Astrocyte (in vitro differentiated cells and primary cell): Measurements from ENCODE around the gene LRRC10B. TPM values are rescaled to one million over a fixed set of nuclear protein-coding genes. Genes with fewer than 3 reads are reported as not detected.

ENCODE experiments used
- DNase-seq: peaks from one replicate; pipeline ENCODE4 v3.0.0-alpha.2; 2010; ENCODE audit warnings: low read depth
- FAIRE-seq: peaks from 2 replicates; lab custom pipeline; 2011; peaks lifted over from hg19 to GRCh38; lab: Jason Lieb, UNC
- H2AFZ ChIP-seq: 2 replicates; pipeline ENCODE4 v1.6.0; 2012; ENCODE audit warnings: low read depth, low read length, inconsistent platforms
- H3K27ac ChIP-seq: 2 replicates; pipeline ENCODE4 v1.5.1; 2011; ENCODE audit warnings: low read depth, low read length, inconsistent platforms
- H3K27me3 ChIP-seq: 2 replicates; pipeline ENCODE4 v1.6.0; 2011; ENCODE audit warnings: low read length, inconsistent platforms; ENCODE audit not compliant: insufficient read depth
- H3K36me3 ChIP-seq: 2 replicates; pipeline ENCODE4 v1.5.1; 2011; ENCODE audit warnings: low read length, inconsistent platforms; ENCODE audit not compliant: insufficient read depth
- H3K4me1 ChIP-seq: 2 replicates; pipeline ENCODE4 v1.5.1; 2011; ENCODE audit warnings: low read length, inconsistent platforms; ENCODE audit not compliant: insufficient read depth
- H3K4me2 ChIP-seq: 2 replicates; pipeline ENCODE4 v1.6.0; 2012; ENCODE audit warnings: low read length, inconsistent platforms
- H3K4me3 ChIP-seq: 2 replicates; pipeline ENCODE4 v1.5.1; 2011; ENCODE audit warnings: low read depth, mild to moderate bottlenecking, low read length, inconsistent platforms; ENCODE audit not compliant: insufficient read depth
- H3K79me2 ChIP-seq: 2 replicates; pipeline ENCODE4 v1.6.0; 2012; ENCODE audit warnings: mild to moderate bottlenecking, low read length, inconsistent platforms; ENCODE audit not compliant: insufficient read depth
- H3K9ac ChIP-seq: 2 replicates; pipeline ENCODE4 v1.6.0; 2012; ENCODE audit warnings: mild to moderate bottlenecking, low read length, inconsistent platforms
- H3K9me3 ChIP-seq: 2 replicates; pipeline ENCODE4 v1.5.1; 2012; ENCODE audit warnings: low read depth, mild to moderate bottlenecking, low read length, inconsistent platforms; ENCODE audit not compliant: insufficient read depth
- H4K20me1 ChIP-seq: 2 replicates; pipeline ENCODE4 v1.6.0; 2012; ENCODE audit warnings: low read length, inconsistent platforms; ENCODE audit not compliant: insufficient read depth
- H3K27ac Mint-ChIP-seq: one replicate; pipeline ENCODE4 v1.8.0; 2021; ENCODE audit warnings: mild to moderate bottlenecking, mixed read lengths; ENCODE audit not compliant: unreplicated experiment
- H3K27me3 Mint-ChIP-seq: one replicate; pipeline ENCODE4 v1.8.0; 2021; ENCODE audit warnings: low read depth, mixed read lengths; ENCODE audit not compliant: unreplicated experiment
- H3K36me3 Mint-ChIP-seq: one replicate; pipeline ENCODE4 v1.8.0; 2021; ENCODE audit warnings: low read depth, mixed read lengths; ENCODE audit not compliant: unreplicated experiment
- H3K4me1 Mint-ChIP-seq: one replicate; pipeline ENCODE4 v1.8.0; 2021; ENCODE audit warnings: low read depth, mixed read lengths; ENCODE audit not compliant: unreplicated experiment
- H3K4me3 Mint-ChIP-seq: one replicate; pipeline ENCODE4 v1.8.0; 2021; ENCODE audit warnings: mild to moderate bottlenecking, moderate library complexity, mixed read lengths; ENCODE audit not compliant: unreplicated experiment
- H3K9me3 Mint-ChIP-seq: one replicate; pipeline ENCODE4 v1.8.0; 2021; ENCODE audit warnings: mild to moderate bottlenecking, mixed read lengths; ENCODE audit not compliant: unreplicated experiment
- CTCF ChIP-seq: IDR thresholded peaks from 2 replicates; pipeline ENCODE4 v1.5.1; 2011; ENCODE audit warnings: low read depth, mild to moderate bottlenecking, inconsistent platforms, low read length, moderate library complexity; ENCODE audit not compliant: insufficient read depth
- EZH2 ChIP-seq: IDR thresholded peaks from 2 replicates; pipeline ENCODE4 v1.6.1; 2012; ENCODE audit warnings: mild to moderate bottlenecking, low read length, inconsistent platforms; ENCODE audit not compliant: insufficient read depth
- total RNA-seq: library from RNA; stranded (reverse); gene quantifications from 2 replicates; pipeline ENCODE4 v1.2.1, GENCODE V29; 2021

The LRRC10B gene
- total RNA-seq, 1 donor from 2014 or later = 0.09 TPM

- H3K27ac Mint-ChIP-seq = no peak overlapping the region
- peaks cover 5% of the 10 kb centered on the region for H3K9me3 Mint-ChIP-seq
- no peak overlapping the region for H3K4me3 Mint-ChIP-seq
- no peak for FAIRE-seq
- peaks cover 2% of the 10 kb centered on the region for H3K4me1 Mint-ChIP-seq
- H3K36me3 ChIP-seq = no peaks in the 10 kb centered on the region
- peaks cover 51% of the 10 kb centered on the region for H3K27me3 Mint-ChIP-seq
- H3K27me3 ChIP-seq = peaks cover 25% of the 10 kb centered on the region
- no peaks in the 10 kb centered on the region for H3K79me2 ChIP-seq
- no peak overlapping the region for H3K9ac ChIP-seq
- no peaks in the 10 kb centered on the region for H3K4me1 ChIP-seq
- no peak for TF ChIP-seq EZH2
- no peak for DNase-seq
- H3K4me2 ChIP-seq = no peak overlapping the region
- no peaks in the 10 kb centered on the region for H3K36me3 Mint-ChIP-seq
- H3K4me3 ChIP-seq = no peak overlapping the region
- no peaks in the 10 kb centered on the region for H3K9me3 ChIP-seq
- no peak overlapping the region for H2AFZ ChIP-seq
- no peaks in the 10 kb centered on the region for H4K20me1 ChIP-seq
- no peak overlapping the region for H3K27ac ChIP-seq
Measured at GRCh38 chr11:61534933-61535839, 26.6 kb downstream of the LRRC10B start.

GRCh38 chr11:61535998-61536675 lies 27.6 kb downstream of the LRRC10B start:
- TF ChIP-seq EZH2 (no peak), CTCF (no peak)
- H3K27ac Mint-ChIP-seq = no peak overlapping the region
- FAIRE-seq (no peak), DNase-seq (no peak)
- Histone ChIP-seq H2AFZ (no peak overlapping the region), H3K79me2 (no peaks in the 10 kb centered on the region), H3K27me3 (peaks cover 22% of the 10 kb centered on the region), H3K4me2 (no peak overlapping the region), H3K36me3 (no peaks in the 10 kb centered on the region), H3K27ac (no peak overlapping the region), H3K9ac (no peak overlapping the region), H3K4me3 (no peak overlapping the region), H3K9me3 (no peaks in the 10 kb centered on the region), H3K4me1 (no peaks in the 10 kb centered on the region), H4K20me1 (no peaks in the 10 kb centered on the region)
- no peaks in the 10 kb centered on the region for H3K36me3 Mint-ChIP-seq
- no peak overlapping the region for H3K4me3 Mint-ChIP-seq
- H3K4me1 Mint-ChIP-seq = peaks cover 2% of the 10 kb centered on the region
- peaks cover 44% of the 10 kb centered on the region for H3K27me3 Mint-ChIP-seq
- H3K9me3 Mint-ChIP-seq = peaks cover 5% of the 10 kb centered on the region

- FAIRE-seq (no peak), DNase-seq (no peak)
- H3K27me3 Mint-ChIP-seq = peaks cover 45% of the 10 kb centered on the region
- H4K20me1 ChIP-seq = no peaks in the 10 kb centered on the region
- H3K36me3 Mint-ChIP-seq = no peaks in the 10 kb centered on the region
- no peak for TF ChIP-seq CTCF
- no peak for TF ChIP-seq EZH2
- no peak overlapping the region for H3K27ac Mint-ChIP-seq
- no peak overlapping the region for H3K4me3 Mint-ChIP-seq
- no peak overlapping the region for H3K4me3 ChIP-seq
- H2AFZ ChIP-seq = no peak overlapping the region
- H3K9me3 ChIP-seq = no peaks in the 10 kb centered on the region
- no peak overlapping the region for H3K27ac ChIP-seq
- H3K9ac ChIP-seq = no peak overlapping the region
- H3K4me2 ChIP-seq = no peak overlapping the region
- peaks cover 6% of the 10 kb centered on the region for H3K4me1 Mint-ChIP-seq
- no peaks in the 10 kb centered on the region for H3K36me3 ChIP-seq
- peaks cover 5% of the 10 kb centered on the region for H3K9me3 Mint-ChIP-seq
- H3K4me1 ChIP-seq = no peaks in the 10 kb centered on the region
- peaks cover 22% of the 10 kb centered on the region for H3K27me3 ChIP-seq
- H3K79me2 ChIP-seq = no peaks in the 10 kb centered on the region
Measured at GRCh38 chr11:61536676-61537270, 28.2 kb downstream of the LRRC10B start.
